ENCODE results near the gene SCAPER. TPM values are rescaled to one million over a fixed set of nuclear protein-coding genes. Genes with fewer than 3 reads are reported as not detected.
"Not testable (repeated sequence)": the region's sequence is repeated elsewhere in the genome, so short reads cannot be mapped to it uniquely, and the experiment has no call there.

SCAPER gene
- polyA plus RNA-seq, 4 donors: 21.6 to 29.0 (median 26.0) TPM

GRCh38 chr15:76299786-76300185, 605.4 kb downstream of the SCAPER start:
- no peak for DNase-seq (ENCODE audit: low read depth in 4 of 4, low spot score in 3 of 4)

GRCh38 chr15:76298986-76299385, 606.2 kb downstream of the SCAPER start:
- DNase-seq (ENCODE audit: low read depth in 4 of 4, low spot score in 3 of 4): no peak

- not testable (repeated sequence) for DNase-seq (ENCODE audit: low read depth in 4 of 4, low spot score in 3 of 4)
Measured at GRCh38 chr15:76297951-76298350, 607.2 kb downstream of the SCAPER start.

Other genes with a start within 250 kb of the SCAPER start
- gene RCN2, start 26.4 kb upstream of the SCAPER start, polyA plus RNA-seq (ENCODE audit: insufficient read length in 4 of 4): 100 to 1,000 TPM; 181 to 296 (median 210) TPM
- gene PSTPIP1, start 89.8 kb upstream of the SCAPER start, polyA plus RNA-seq (ENCODE audit: insufficient read length in 4 of 4): 1 to 10 TPM in 3 of 4 donors, under 1 TPM in 1; 0.73 to 2.2 (median 1.3) TPM
- gene TSPAN3, start 165.8 kb upstream of the SCAPER start, polyA plus RNA-seq (ENCODE audit: insufficient read length in 4 of 4): 100 to 1,000 TPM; 394 to 522 (median 451) TPM

All from left renal pelvis (tissue), 4 donors.